Ishikawa (cell line): ENCODE data around the gene PDIA5.

ENCODE experiments used
- CEBPB ChIP-seq: IDR thresholded peaks from 2 replicates; pipeline ENCODE4 v1.6.1; 2012
- CREB1 ChIP-seq: IDR thresholded peaks from 2 replicates; pipeline ENCODE4 v1.6.1; 2012; ENCODE audit warnings: low read depth
- EGR1 ChIP-seq: IDR thresholded peaks from 2 replicates; pipeline ENCODE4 v1.6.1; 2012
- EP300 ChIP-seq: IDR thresholded peaks from 2 replicates; pipeline ENCODE4 v1.6.1; 2012; ENCODE audit warnings: borderline replicate concordance
- FOXM1 ChIP-seq: IDR thresholded peaks from 2 replicates; pipeline ENCODE4 v1.6.1; 2012; ENCODE audit warnings: low read depth, borderline replicate concordance
- MAX ChIP-seq: IDR thresholded peaks from 2 replicates; pipeline ENCODE4 v1.6.1; 2012
- NFIC ChIP-seq: IDR thresholded peaks from 2 replicates; pipeline ENCODE4 v1.6.1; 2012
- RAD21 ChIP-seq: IDR thresholded peaks from 2 replicates; pipeline ENCODE4 v1.6.1; 2012; ENCODE audit warnings: low read depth
- REST ChIP-seq: IDR thresholded peaks from 2 replicates; pipeline ENCODE4 v1.6.1; 2012; ENCODE audit warnings: low read depth, mild to moderate bottlenecking
- TAF1 ChIP-seq: IDR thresholded peaks from 2 replicates; pipeline ENCODE4 v1.6.1; 2012; ENCODE audit warnings: low read depth, mild to moderate bottlenecking
- TCF12 ChIP-seq: IDR thresholded peaks from 2 replicates; pipeline ENCODE4 v1.6.1; 2012; ENCODE audit warnings: low read depth
- TEAD4 ChIP-seq: IDR thresholded peaks from 2 replicates; pipeline ENCODE4 v1.6.1; 2012
- YY1 ChIP-seq: IDR thresholded peaks from 2 replicates; pipeline ENCODE4 v1.6.1; 2012; ENCODE audit warnings: low read depth
- ZBTB7A ChIP-seq: IDR thresholded peaks from 2 replicates; pipeline ENCODE4 v1.6.1; 2012; ENCODE audit warnings: low read depth
- TF ChIP-seq, protein P1 (sequence below): IDR thresholded peaks from 2 replicates; pipeline ENCODE4 v1.6.1; 2012

PDIA5 gene

GRCh38 chr3:123038751-123039150 is 28.1 kb upstream of the PDIA5 start:
- TF ChIP-seq EP300 (no peak), EGR1 (no peak), MAX (no peak), TCF12 (no peak), TEAD4 (no peak), TAF1 (no peak), REST (no peak)

- no peak for TF ChIP-seq FOXM1
- TF ChIP-seq YY1 = no peak
- TF ChIP-seq NFIC = no peak
- no peak for TF ChIP-seq EGR1
- TF ChIP-seq, protein P1, sequence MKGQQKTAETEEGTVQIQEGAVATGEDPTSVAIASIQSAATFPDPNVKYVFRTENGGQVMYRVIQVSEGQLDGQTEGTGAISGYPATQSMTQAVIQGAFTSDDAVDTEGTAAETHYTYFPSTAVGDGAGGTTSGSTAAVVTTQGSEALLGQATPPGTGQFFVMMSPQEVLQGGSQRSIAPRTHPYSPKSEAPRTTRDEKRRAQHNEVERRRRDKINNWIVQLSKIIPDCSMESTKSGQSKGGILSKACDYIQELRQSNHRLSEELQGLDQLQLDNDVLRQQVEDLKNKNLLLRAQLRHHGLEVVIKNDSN = no peak
- TF ChIP-seq ZBTB7A = no peak
- no peak for TF ChIP-seq MAX
- no peak for TF ChIP-seq TCF12
- no peak for TF ChIP-seq RAD21
- no peak for TF ChIP-seq TEAD4
- TF ChIP-seq EP300 = no peak
- TF ChIP-seq TAF1 = no peak
- no peak for TF ChIP-seq CEBPB
- no peak for TF ChIP-seq REST
- no peak for TF ChIP-seq CREB1
Observed at GRCh38 chr3:123039178-123039577, 27.6 kb upstream of the PDIA5 start.

DNA sequence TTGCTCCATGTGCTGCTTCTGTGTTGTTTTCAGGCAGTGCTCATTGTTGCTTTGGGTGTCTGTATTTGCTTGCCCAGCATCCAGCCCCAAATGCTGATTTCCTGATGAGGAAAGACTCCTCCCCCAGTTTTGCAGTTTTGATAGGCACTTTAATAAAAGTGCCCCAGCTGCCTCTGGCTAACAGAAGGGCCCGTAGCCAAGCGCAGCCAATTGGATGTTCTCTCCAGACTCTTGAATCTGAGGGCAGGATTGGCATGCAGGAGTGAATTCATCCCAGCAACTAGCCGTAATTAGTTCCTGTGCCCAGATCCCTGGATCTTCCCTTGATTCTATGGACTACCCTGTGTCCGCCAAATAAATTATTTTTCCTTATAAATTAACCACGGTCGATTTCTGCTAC is 24.4 kb upstream of the PDIA5 start:
- TF ChIP-seq, protein P1 = no peak
- TF ChIP-seq MAX = no peak
- TF ChIP-seq RAD21 = no peak
- no peak for TF ChIP-seq CEBPB
- no peak for TF ChIP-seq REST
- no peak for TF ChIP-seq EP300

GRCh38 chr3:123044981-123045763 is 21.7 kb upstream of the PDIA5 start:
- TF ChIP-seq FOXM1 = no peak
- TF ChIP-seq TCF12 = no peak
- TF ChIP-seq YY1 = no peak
- no peak for TF ChIP-seq EGR1
- no peak for TF ChIP-seq TAF1
- TF ChIP-seq NFIC = no peak
- TF ChIP-seq RAD21 = no peak
- no peak for TF ChIP-seq TEAD4
- no peak for TF ChIP-seq CEBPB
- no peak for TF ChIP-seq CREB1
- TF ChIP-seq, protein P1 = no peak
- no peak for TF ChIP-seq EP300
- TF ChIP-seq MAX = no peak
- TF ChIP-seq ZBTB7A = no peak
- TF ChIP-seq REST = no peak
